ENCODE data around the gene EME2. TPM values are rescaled to one million over a fixed set of nuclear protein-coding genes. Genes with fewer than 3 reads are reported as not detected.
A peak's percentile ranks its signal among the peaks of the same experiment; 100 is the strongest.

The EME2 gene
- 3.6 TPM for polyA plus RNA-seq (2013, experiment 1 of 2)
- polyA plus RNA-seq (2013, experiment 2 of 2) = 3.3 TPM

- Histone ChIP-seq H2AK5ac (ENCODE audit: low read depth, low read length) (peak within 1 kb of the TSS; percentile 98), H2BK5ac (ENCODE audit: low read length) (peak within 1 kb of the TSS; percentile 94), H2BK15ac (ENCODE audit: low read length) (peak within 1 kb of the TSS; percentile 97), H3K18ac (ENCODE audit: low read length) (peak within 1 kb of the TSS; percentile 98), H3K9ac (ENCODE audit: low read depth, low read length, poor library complexity) (peak within 1 kb of the TSS; percentile 99), H2AFZ (ENCODE audit: low read length) (peak within 1 kb of the TSS; percentile 100), H3K27ac (replicated peaks; ENCODE audit: low read length) (peak within 1 kb of the TSS; percentile 92), H3K4me3 (ENCODE audit: low read length in 2 of 2) (peak within 1 kb of the TSS; percentile 99), H3K4me1 (ENCODE audit: control insufficient read depth in 2 of 2, insufficient read depth in 1 of 2, low read depth in 1 of 2, low read length in 2 of 2) (peaks cover 12% of the 10 kb centered on the region in 2 donors), H2BK12ac (ENCODE audit: low read length) (peak within 1 kb of the TSS; percentile 84), H3K4me2 (ENCODE audit: insufficient read depth, low read length, poor library complexity, severe bottlenecking) (peak within 1 kb of the TSS; percentile 98), H3K36me3 (replicated peaks in 1 of 2; ENCODE audit: control insufficient read depth in 2 of 2, insufficient read depth in 2 of 2, low read length in 2 of 2) (peaks cover 31 to 65% of the 10 kb centered on the region in 2 donors), H4K8ac (ENCODE audit: low read depth, low read length) (peak within 1 kb of the TSS; percentile 65), H3K27me3 (ENCODE audit: control insufficient read depth in 3 of 3, insufficient read depth in 3 of 3, low read depth in 1 of 3, low read length in 3 of 3) (no peaks in the 10 kb centered on the region), H2BK120ac (ENCODE audit: low read depth, low read length) (peak within 1 kb of the TSS; percentile 67), H3K23ac (ENCODE audit: low read depth, low read length, poor library complexity) (peak within 1 kb of the TSS; percentile 99), H3K14ac (ENCODE audit: low read length) (peak within 1 kb of the TSS; percentile 91), H3K9me3 (replicated peaks in 1 of 2; ENCODE audit: control insufficient read depth in 2 of 2, insufficient read depth in 1 of 2, low read depth in 1 of 2, low read length in 2 of 2) (no peaks in the 10 kb centered on the region), H4K91ac (ENCODE audit: low read depth, low read length, poor library complexity) (no peak within 1 kb of the TSS), H3K4ac (ENCODE audit: low read length) (peak within 1 kb of the TSS; percentile 99), H3K79me1 (ENCODE audit: low read depth, low read length) (peaks cover 31% of the 10 kb centered on the region)
- DNase-seq (ENCODE audit: low spot score) = peak; percentile 14
- WGBS, 2 donors (ENCODE audit: extremely low coverage in 2 of 2, insufficient read length in 2 of 2, insufficient replicate concordance in 1 of 2) = no CpG with 5 or more reads among the region's 53 CpGs
These were observed at the start of gene EME2 for GRCh38 chr16:1772362-1772907. Gene EME2 (plus strand): TSS chr16:1772810. CDS start chr16:1773228, 418 bp downstream.

- H3K27ac ChIP-seq (replicated peaks; ENCODE audit: low read length) = no peak overlapping the region
- no peak overlapping the region for H3K4me3 ChIP-seq (ENCODE audit: low read length in 2 of 2)
- H3K4me1 ChIP-seq (ENCODE audit: control insufficient read depth in 2 of 2, insufficient read depth in 1 of 2, low read depth in 1 of 2, low read length in 2 of 2) = no peaks in the 10 kb centered on the region
- H3K79me1 ChIP-seq (ENCODE audit: low read depth, low read length) = peaks cover 8% of the 10 kb centered on the region
- DNase-seq (ENCODE audit: low spot score) = no peak
- no peak overlapping the region for H3K4ac ChIP-seq (ENCODE audit: low read length)
- no peak overlapping the region for H2AK5ac ChIP-seq (ENCODE audit: low read depth, low read length)
- H2BK120ac ChIP-seq (ENCODE audit: low read depth, low read length) = no peak overlapping the region
- H2AFZ ChIP-seq (ENCODE audit: low read length) = no peak overlapping the region
- H3K9me3 ChIP-seq (replicated peaks in 1 of 2; ENCODE audit: control insufficient read depth in 2 of 2, insufficient read depth in 1 of 2, low read depth in 1 of 2, low read length in 2 of 2) = peaks cover 0 to 2% of the 10 kb centered on the region in 2 donors
- H2BK12ac ChIP-seq (ENCODE audit: low read length) = peak overlapping the region; percentile 25
- no CpG with 5 or more reads among the region's 6 CpGs for WGBS, 2 donors (ENCODE audit: extremely low coverage in 2 of 2, insufficient read length in 2 of 2, insufficient replicate concordance in 1 of 2)
- H3K27me3 ChIP-seq (ENCODE audit: control insufficient read depth in 3 of 3, insufficient read depth in 3 of 3, low read depth in 1 of 3, low read length in 3 of 3) = no peaks in the 10 kb centered on the region
- H2BK15ac ChIP-seq (ENCODE audit: low read length) = no peak overlapping the region
- peaks cover 25 to 36% of the 10 kb centered on the region in 2 donors for H3K36me3 ChIP-seq (replicated peaks in 1 of 2; ENCODE audit: control insufficient read depth in 2 of 2, insufficient read depth in 2 of 2, low read length in 2 of 2)
- H3K9ac ChIP-seq (ENCODE audit: low read depth, low read length, poor library complexity) = no peak overlapping the region
- H4K91ac ChIP-seq (ENCODE audit: low read depth, low read length, poor library complexity) = no peak overlapping the region
- no peak overlapping the region for H3K23ac ChIP-seq (ENCODE audit: low read depth, low read length, poor library complexity)
- no peak overlapping the region for H3K18ac ChIP-seq (ENCODE audit: low read length)
- no peak overlapping the region for H3K4me2 ChIP-seq (ENCODE audit: insufficient read depth, low read length, poor library complexity, severe bottlenecking)
- no peak overlapping the region for H3K14ac ChIP-seq (ENCODE audit: low read length)
- no peak overlapping the region for H2BK5ac ChIP-seq (ENCODE audit: low read length)
- H4K8ac ChIP-seq (ENCODE audit: low read depth, low read length) = no peak overlapping the region
These were observed 49.0 kb upstream of the EME2 start for GRCh38 chr16:1723450-1724147.

GRCh38 chr16:1724491-1724890 lies 48.1 kb upstream of the EME2 start:
- H3K27me3 ChIP-seq (ENCODE audit: control insufficient read depth in 3 of 3, insufficient read depth in 3 of 3, low read depth in 1 of 3, low read length in 3 of 3) = no peaks in the 10 kb centered on the region
- H3K27ac ChIP-seq (replicated peaks; ENCODE audit: low read length) = no peak overlapping the region
- no peak overlapping the region for H3K4me3 ChIP-seq (ENCODE audit: low read length in 2 of 2)
- H4K91ac ChIP-seq (ENCODE audit: low read depth, low read length, poor library complexity) = no peak overlapping the region
- peaks cover 8% of the 10 kb centered on the region for H3K79me1 ChIP-seq (ENCODE audit: low read depth, low read length)
- H2BK15ac ChIP-seq (ENCODE audit: low read length) = no peak overlapping the region
- H3K4me2 ChIP-seq (ENCODE audit: insufficient read depth, low read length, poor library complexity, severe bottlenecking) = no peak overlapping the region
- no peak overlapping the region for H2AK5ac ChIP-seq (ENCODE audit: low read depth, low read length)
- no peak overlapping the region for H3K18ac ChIP-seq (ENCODE audit: low read length)
- no peak overlapping the region for H2AFZ ChIP-seq (ENCODE audit: low read length)
- H2BK120ac ChIP-seq (ENCODE audit: low read depth, low read length) = no peak overlapping the region
- H3K23ac ChIP-seq (ENCODE audit: low read depth, low read length, poor library complexity) = no peak overlapping the region
- no peak overlapping the region for H3K14ac ChIP-seq (ENCODE audit: low read length)
- H4K8ac ChIP-seq (ENCODE audit: low read depth, low read length) = no peak overlapping the region
- H2BK12ac ChIP-seq (ENCODE audit: low read length) = no peak overlapping the region
- no peak overlapping the region for H2BK5ac ChIP-seq (ENCODE audit: low read length)
- H3K36me3 ChIP-seq (replicated peaks in 1 of 2; ENCODE audit: control insufficient read depth in 2 of 2, insufficient read depth in 2 of 2, low read length in 2 of 2) = peaks cover 25 to 44% of the 10 kb centered on the region in 2 donors
- no peak overlapping the region for H3K4ac ChIP-seq (ENCODE audit: low read length)
- DNase-seq (ENCODE audit: low spot score) = no peak
- no CpG with 5 or more reads among the region's 12 CpGs for WGBS, 2 donors (ENCODE audit: extremely low coverage in 2 of 2, insufficient read length in 2 of 2, insufficient replicate concordance in 1 of 2)
- peaks cover 0 to 2% of the 10 kb centered on the region in 2 donors for H3K9me3 ChIP-seq (replicated peaks in 1 of 2; ENCODE audit: control insufficient read depth in 2 of 2, insufficient read depth in 1 of 2, low read depth in 1 of 2, low read length in 2 of 2)
- no peaks in the 10 kb centered on the region for H3K4me1 ChIP-seq (ENCODE audit: control insufficient read depth in 2 of 2, insufficient read depth in 1 of 2, low read depth in 1 of 2, low read length in 2 of 2)
- no peak overlapping the region for H3K9ac ChIP-seq (ENCODE audit: low read depth, low read length, poor library complexity)

All from neuronal stem cell (in vitro differentiated cells).